GM12878 (cell line): ENCODE results near the gene MAP3K6. TPM values are rescaled to one million over a fixed set of nuclear protein-coding genes. Genes with fewer than 3 reads are reported as not detected.
A peak's percentile ranks its signal among the peaks of the same experiment; 100 is the strongest.

Source experiments
- ATAC-seq: fragments of 200-7000 bp; cut with Tn5 transposase; 3 replicates; pipeline ENCODE4 v1.9.1; 2020; ENCODE audit warnings: mild to moderate bottlenecking, moderate library complexity
- BruUV-seq: library from RNA; stranded (reverse); fragments of 400-500 nt; replicated peaks from 2 replicates; lab custom pipeline; 2021; lab: Mats Ljungman, UMichigan
- CTCF ChIA-PET: fragments of 300-600 bp; sonication (Branson Sonifier 250); formaldehyde crosslinking; extraction: SDS; loops from one replicate; lab custom pipeline; 2021; ENCODE audit warnings: inconsistent platforms; lab: Yijun Ruan, JAX
- POLR2A ChIA-PET: fragments of 350-600 bp; formaldehyde crosslinking; extraction: SDS; loops from one replicate; lab custom pipeline; 2021; ENCODE audit warnings: inconsistent platforms; lab: Charles Lee
- RAD21 ChIA-PET: fragments of 300-600 bp; sonication (Branson Sonifier 250); formaldehyde crosslinking; loops from one replicate; lab custom pipeline; 2023; ENCODE audit warnings: antibody characterized with exemption; ENCODE audit not compliant: unreplicated experiment; lab: Charles Lee
- SMC1A ChIA-PET: fragments of 300-600 bp; sonication (Branson Sonifier 250); formaldehyde crosslinking; loops from one replicate; lab custom pipeline; 2023; ENCODE audit not compliant: unreplicated experiment, uncharacterized antibody; lab: Charles Lee
- DNase-seq: peaks from one replicate; pipeline ENCODE4 v3.0.0-alpha.2; 2011; ENCODE audit warnings: low read depth, low spot score
- FAIRE-seq: peaks from 3 replicates; lab custom pipeline; 2011; peaks lifted over from hg19 to GRCh38; lab: Jason Lieb, UNC
- H2AFZ ChIP-seq: 2 replicates; pipeline ENCODE4 v1.6.0; 2011; ENCODE audit warnings: low read depth, low read length, control low read depth; ENCODE audit not compliant: control insufficient read depth
- H3K27ac ChIP-seq: 2 replicates; pipeline ENCODE4 v1.5.1; 2011; ENCODE audit warnings: control low read depth; ENCODE audit not compliant: control insufficient read depth, insufficient read depth
- H3K27me3 ChIP-seq, 2 experiments: replicated peaks in 1 of 2; 2 replicates each; pipeline versions ENCODE4 v1.6.0 to v1.6.1; 2011; ENCODE audit warnings: low read length in 1 of 2; ENCODE audit not compliant: control insufficient read depth in 2 of 2, insufficient read depth in 2 of 2
- H3K36me3 ChIP-seq, 2 experiments: 2 replicates each; pipeline ENCODE4 v1.5.1; 2011; ENCODE audit warnings: low read length in 1 of 2; ENCODE audit not compliant: control insufficient read depth in 2 of 2, insufficient read depth in 2 of 2
- H3K4me1 ChIP-seq: 2 replicates; pipeline ENCODE4 v1.6.1; 2011; ENCODE audit warnings: mild to moderate bottlenecking, low read length, moderate library complexity, mixed read lengths; ENCODE audit not compliant: control insufficient read depth, insufficient read depth
- H3K4me2 ChIP-seq: 2 replicates; pipeline ENCODE4 v1.6.0; 2011; ENCODE audit warnings: control low read depth; ENCODE audit not compliant: control insufficient read depth, insufficient read depth
- H3K4me3 ChIP-seq: fragments of 200-600 bp; sonication (generic); 2 replicates; pipeline ENCODE4 v1.5.1; 2016
- H3K79me2 ChIP-seq: 2 replicates; pipeline ENCODE4 v1.6.0; 2011; ENCODE audit warnings: low read length; ENCODE audit not compliant: control insufficient read depth, insufficient read depth
- H3K9ac ChIP-seq: 2 replicates; pipeline ENCODE4 v1.8.0; 2011; ENCODE audit warnings: low read length, control low read depth, mixed read lengths; ENCODE audit not compliant: control insufficient read depth, insufficient read depth
- H3K9me3 ChIP-seq: replicated peaks from 3 replicates; pipeline ENCODE4 v1.5.1; 2011; ENCODE audit warnings: mild to moderate bottlenecking, low read length; ENCODE audit not compliant: control insufficient read depth, insufficient read depth
- H4K20me1 ChIP-seq: 2 replicates; pipeline ENCODE4 v1.6.0; 2011; ENCODE audit not compliant: control insufficient read depth, insufficient read depth
- IRF4 ChIP-seq: IDR thresholded peaks from 2 replicates; pipeline ENCODE4 v1.6.1; 2011; ENCODE audit warnings: low read depth, low read length
- NFXL1 ChIP-seq: fragments of 450-650 bp; IDR thresholded peaks from 2 replicates; pipeline ENCODE4 v1.6.1; 2017; ENCODE audit warnings: antibody characterized with exemption, mild to moderate bottlenecking, borderline replicate concordance
- POLR2A ChIP-seq: IDR thresholded peaks from 2 replicates; pipeline ENCODE4 v1.6.1; 2011; ENCODE audit warnings: low read depth, mild to moderate bottlenecking, low read length
- RAD21 ChIP-seq: IDR thresholded peaks from 2 replicates; pipeline ENCODE4 v1.6.1; 2011; ENCODE audit warnings: mild to moderate bottlenecking, low read depth, low read length, moderate library complexity; ENCODE audit not compliant: insufficient read depth
- SMC3 ChIP-seq: IDR thresholded peaks from 2 replicates; pipeline ENCODE4 v1.6.1; 2011; ENCODE audit warnings: low read length, improper control_type of control experiment, borderline replicate concordance
- WGBS: methylation state at CpG from one replicate; pipeline ENCODE4 v1.1.6; 2016; ENCODE audit warnings: low lambda C conversion rate; ENCODE audit not compliant: insufficient replicate concordance, insufficient coverage; ENCODE audit errors: missing lambda C conversion rate; 5-methylcytosine and 5-hydroxymethylcytosine counted together
- in situ Hi-C: fragments of 300-500 bp; cut with MboI; formaldehyde crosslinking; loops from 9 replicates; pipeline ENCODE4 v1.14.3; 2018; ENCODE audit warnings: mixed read lengths
- intact Hi-C: fragments of 100-400 bp; cut with micrococcal nuclease; formaldehyde crosslinking; loops from one replicate; pipeline ENCODE4 v1.14.2; 2022; ENCODE audit not compliant: unreplicated experiment
- polyA plus RNA-seq, 11 experiments: library from polyadenylated mRNA; depleted of rRNA in 4 of 11; unstranded in 6 of 11; stranded (reverse) in 5 of 11; fragments of >200 nt; fragmentation: Nextera tagmentation in 4 of 11; fragmentation: Illumina TruSeq in 1 of 11; extraction: Ambion mirVana in 4 of 11; extraction: Trizol in 1 of 11; gene quantifications; 1 replicate in 1 of 11; 2 replicates in 10 of 11; pipeline versions ENCODE4 v1.2.1 to v1.2.3, GENCODE V29; 2011 to 2016; ENCODE audit warnings: inconsistent platforms in 2 of 11, missing spikeins in 2 of 11, low read depth in 1 of 11
- total RNA-seq, 4 experiments: library from RNA; depleted of rRNA in 3 of 4; stranded (reverse); fragments of >200 nt in 3 of 4; fragmentation: Illumina TruSeq in 1 of 4; extraction: Trizol in 1 of 4; gene quantifications; 2 replicates each; pipeline versions ENCODE4 v1.2.1 to v1.2.3, GENCODE V29; 2013 to 2021
- TF ChIP-seq, protein P1 (sequence below), 3 experiments: IDR thresholded peaks in 2 of 3; conservative IDR thresholded peaks in 1 of 3; 2 replicates each; pipeline ENCODE4 v1.5.1; 2011; ENCODE audit warnings: low read depth in 3 of 3, low read length in 3 of 3, mild to moderate bottlenecking in 3 of 3, control low read depth in 2 of 3, moderate library complexity in 2 of 3, inconsistent platforms in 1 of 3, mixed read lengths in 1 of 3; ENCODE audit not compliant: control insufficient read depth in 2 of 3, insufficient read depth in 1 of 3; ENCODE audit errors: extremely low read depth in 1 of 3

The MAP3K6 gene
- total and polyA plus RNA-seq, 10 of the 15 experiments (the other 5 are each of a cell fraction or from before 2014, with no cell fraction given) = 0.15 to 3.4 (median 1.2) TPM; not detected in 1

DNA sequence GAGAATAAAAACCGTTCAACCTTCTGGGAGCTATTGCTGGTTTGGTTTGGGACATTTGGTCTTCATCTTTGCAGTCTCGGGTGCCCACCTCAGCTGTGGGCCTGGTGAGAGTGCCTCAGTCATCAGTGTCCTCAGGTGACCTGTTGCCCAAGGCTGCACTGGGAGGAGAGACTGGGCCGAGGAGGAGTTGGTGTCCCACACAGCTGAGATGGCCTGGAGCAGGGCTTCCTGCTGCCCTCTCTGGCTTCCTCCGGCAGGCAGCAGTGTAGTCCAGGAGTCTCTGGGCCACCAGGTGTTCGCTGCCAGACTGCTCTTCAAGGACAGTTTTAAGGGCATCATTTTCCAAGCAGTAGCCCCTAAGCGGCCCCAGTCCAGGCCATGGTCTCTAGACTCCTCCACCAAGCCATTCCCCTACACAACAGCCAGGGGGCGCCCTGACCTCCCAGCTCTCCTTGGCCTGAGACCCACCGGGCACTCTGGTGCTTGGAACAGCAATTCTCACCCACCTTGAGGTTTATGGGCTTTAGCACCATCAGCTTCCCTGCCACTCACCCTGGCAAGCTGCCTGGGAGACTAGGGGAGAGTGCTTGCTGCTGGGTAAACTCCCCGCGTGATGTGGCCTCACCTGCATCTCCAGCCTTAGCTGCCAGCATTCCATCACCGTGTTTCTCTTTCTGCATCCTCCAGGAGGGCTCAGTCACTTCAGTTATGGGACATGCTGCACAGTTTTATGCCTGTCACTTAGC, 34.1 kb downstream of the MAP3K6 start:
- peak; percentile 52; the same call in 1 of the 2 replicates for TF ChIP-seq SMC3
- TF ChIP-seq, protein P1, sequence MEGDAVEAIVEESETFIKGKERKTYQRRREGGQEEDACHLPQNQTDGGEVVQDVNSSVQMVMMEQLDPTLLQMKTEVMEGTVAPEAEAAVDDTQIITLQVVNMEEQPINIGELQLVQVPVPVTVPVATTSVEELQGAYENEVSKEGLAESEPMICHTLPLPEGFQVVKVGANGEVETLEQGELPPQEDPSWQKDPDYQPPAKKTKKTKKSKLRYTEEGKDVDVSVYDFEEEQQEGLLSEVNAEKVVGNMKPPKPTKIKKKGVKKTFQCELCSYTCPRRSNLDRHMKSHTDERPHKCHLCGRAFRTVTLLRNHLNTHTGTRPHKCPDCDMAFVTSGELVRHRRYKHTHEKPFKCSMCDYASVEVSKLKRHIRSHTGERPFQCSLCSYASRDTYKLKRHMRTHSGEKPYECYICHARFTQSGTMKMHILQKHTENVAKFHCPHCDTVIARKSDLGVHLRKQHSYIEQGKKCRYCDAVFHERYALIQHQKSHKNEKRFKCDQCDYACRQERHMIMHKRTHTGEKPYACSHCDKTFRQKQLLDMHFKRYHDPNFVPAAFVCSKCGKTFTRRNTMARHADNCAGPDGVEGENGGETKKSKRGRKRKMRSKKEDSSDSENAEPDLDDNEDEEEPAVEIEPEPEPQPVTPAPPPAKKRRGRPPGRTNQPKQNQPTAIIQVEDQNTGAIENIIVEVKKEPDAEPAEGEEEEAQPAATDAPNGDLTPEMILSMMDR (IDR thresholded peaks at IDR 0.05 in 2 of 3, conservative IDR thresholded peaks at IDR 0.05 in 1 of 3; ENCODE audit: control insufficient read depth in 2 of 3, extremely low read depth in 1 of 3, insufficient read depth in 1 of 3, low read depth in 3 of 3, low read length in 3 of 3) = peak; percentile 63 to 88 (median 86)
- peak; percentile 57; the same call in 1 of the 2 replicates for TF ChIP-seq RAD21
- TF ChIP-seq IRF4 = 0 out of 2 replicates have a peak, but pooled peaks have one; percentile 20
- no peak for TF ChIP-seq NFXL1
- TF ChIP-seq POLR2A = 0 out of 2 replicates have a peak, but pooled peaks have one; percentile 25
- TF ChIP-seq, all 136 proteins: peak for 5
- DNase-seq (no peak), FAIRE-seq (no peak), ATAC-seq (peak; percentile 95)
- Histone ChIP-seq H3K79me2 (peaks cover 8% of the 10 kb centered on the region), H3K4me2 (no peak overlapping the region), H3K9me3 (no peaks in the 10 kb centered on the region), H3K9ac (no peak overlapping the region), H3K27me3 (no peaks in the 10 kb centered on the region), H3K4me1 (no peaks in the 10 kb centered on the region), H3K36me3 (peaks cover 13 to 25% of the 10 kb centered on the region in 2 experiments), H4K20me1 (no peaks in the 10 kb centered on the region; the same call in 1 of the 2 replicates), H3K27ac (no peak overlapping the region), H3K4me3 (no peak overlapping the region), H2AFZ (no peak overlapping the region)
- in situ Hi-C loops (no loop called here), intact Hi-C loops (no loop called here)
- no TSS peak for BruUV-seq
- ChIA-PET RAD21 (interaction anchor here (0.8 to 2.5 kb wide), 8 partner anchors 9 to 274 kb away, joined by 3 to 18 read pairs (median 4); partner anchors contain the start of gene SYTL1), CTCF (interaction anchor here (0.6 to 4.4 kb wide), 39 partner anchors 10 to 433 kb away, joined by 3 to 77 read pairs (median 4); partner anchors contain the start of genes AHDC1, CD164L2, SYTL1 and TMEM222), POLR2A (interaction anchor here (0.6 to 1.8 kb wide), 4 partner anchors 10 to 59 kb away, joined by 3 to 6 read pairs (median 4); partner anchors contain the start of genes GPR3 and TMEM222), SMC1A (interaction anchor here (0.7 to 2.4 kb wide), 11 partner anchors 9 to 273 kb away, joined by 3 to 10 read pairs (median 4); partner anchors contain the start of genes FCN3 and SYTL1)
- WGBS = 72% methylated on average over 11 of the region's 11 CpGs
